ENCODE measurements around the gene MYOF.

DNA sequence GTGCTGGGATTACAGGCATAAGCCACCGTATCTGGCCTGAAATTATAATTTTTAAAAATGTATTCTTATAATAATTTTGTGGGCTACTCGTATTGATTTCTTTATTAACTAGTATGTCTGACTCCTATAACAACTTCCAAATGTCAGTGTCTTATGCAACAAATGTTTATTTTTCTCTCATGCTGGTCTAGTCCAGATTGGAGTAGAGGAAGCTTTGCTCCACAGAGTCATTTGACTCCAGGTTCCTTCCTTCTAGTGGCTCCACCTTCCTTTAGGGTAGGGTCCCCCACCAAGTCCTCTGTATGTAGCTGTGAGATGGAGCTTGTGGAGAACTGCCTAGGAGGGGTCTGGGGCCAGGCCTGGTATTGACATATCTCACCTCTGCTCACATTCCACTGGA is 22.9 kb upstream of the MYOF start:
- TF ChIP-seq POLR2A (IDR thresholded peaks at IDR 0.05) (no peak), POLR2AphosphoS5 (IDR thresholded peaks at IDR 0.05) (no peak)

All from stomach (tissue), 4 donors.